ENCODE measurements around the gene CLEC10A. TPM values are rescaled to one million over a fixed set of nuclear protein-coding genes. Genes with fewer than 3 reads are reported as not detected.
A peak's percentile ranks its signal among the peaks of the same experiment; 100 is the strongest.

Gene CLEC10A
- total RNA-seq, 2 experiments from 2014 or later = not detected

GRCh38 chr17:7035591-7036368, 44.3 kb downstream of the CLEC10A start, which contains the start of gene SLC16A13:
SLC16A13 (plus strand) TSS chr17:7036015; CDS start chr17:7036383, 368 bp downstream.
- DNase-seq = peak; percentile 99
- Mint-ChIP-seq H3K27ac (peak within 1 kb of the TSS; percentile 95), H3K9me3 (no peaks in the 10 kb centered on the region), H3K4me3 (peak within 1 kb of the TSS; percentile 87), H3K27me3 (no peaks in the 10 kb centered on the region), H3K36me3 (ENCODE audit: low read depth) (peaks cover 10% of the 10 kb centered on the region), H3K4me1 (peaks cover 60% of the 10 kb centered on the region)
- ChIA-PET CTCF (interaction anchor here (0.5 to 1.7 kb wide), 11 partner anchors 10 to 618 kb away, joined by 3 to 15 read pairs (median 4); partner anchors contain the start of gene BCL6B), POLR2A (interaction anchor here (1.2 kb wide), 1 partner anchor 14 kb away, joined by 5 read pairs; no protein-coding TSS in a partner anchor)

- peak overlapping the region; percentile 95 for H3K27ac Mint-ChIP-seq
- CTCF ChIA-PET = interaction anchor here (0.5 to 1.7 kb wide), 9 partner anchors 10 to 492 kb away, joined by 3 to 15 read pairs (median 4); partner anchors contain the start of gene BCL6B
- H3K4me1 Mint-ChIP-seq = peaks cover 68% of the 10 kb centered on the region
- no peaks in the 10 kb centered on the region for H3K27me3 Mint-ChIP-seq
- H3K9me3 Mint-ChIP-seq = no peaks in the 10 kb centered on the region
- peak overlapping the region; percentile 87 for H3K4me3 Mint-ChIP-seq
- H3K36me3 Mint-ChIP-seq (ENCODE audit: low read depth) = peaks cover 12% of the 10 kb centered on the region
- POLR2A ChIA-PET = interaction anchor here (1.2 kb wide), 1 partner anchor 14 kb away, joined by 5 read pairs; no protein-coding TSS in a partner anchor
- DNase-seq = peak; percentile 59
Measured at GRCh38 chr17:7034955-7035590, 45.0 kb downstream of the CLEC10A start.

- DNase-seq = peak; percentile 67
- H3K27me3 Mint-ChIP-seq = no peaks in the 10 kb centered on the region
- H3K36me3 Mint-ChIP-seq (ENCODE audit: low read depth) = peaks cover 11% of the 10 kb centered on the region
- POLR2A ChIA-PET = no interaction called here
- CTCF ChIA-PET = interaction anchor here (1.8 to 2.1 kb wide), 2 partner anchors 8 to 14 kb away, joined by 5 to 15 read pairs; no protein-coding TSS in a partner anchor
- H3K4me1 Mint-ChIP-seq = peaks cover 59% of the 10 kb centered on the region
- peak overlapping the region; percentile 92 for H3K27ac Mint-ChIP-seq
- peak overlapping the region; percentile 58 for H3K4me3 Mint-ChIP-seq
- peaks cover 8% of the 10 kb centered on the region for H3K9me3 Mint-ChIP-seq
Measured at GRCh38 chr17:7029659-7030058, 50.4 kb downstream of the CLEC10A start.

- H3K4me3 Mint-ChIP-seq = no peak overlapping the region
- CTCF ChIA-PET = interaction anchor here (1.8 kb wide), 1 partner anchor 14 kb away, joined by 5 read pairs; no protein-coding TSS in a partner anchor
- peaks cover 55% of the 10 kb centered on the region for H3K4me1 Mint-ChIP-seq
- H3K36me3 Mint-ChIP-seq (ENCODE audit: low read depth) = peaks cover 11% of the 10 kb centered on the region
- H3K9me3 Mint-ChIP-seq = peaks cover 8% of the 10 kb centered on the region
- POLR2A ChIA-PET = no interaction called here
- H3K27me3 Mint-ChIP-seq = no peaks in the 10 kb centered on the region
- peak overlapping the region; percentile 92 for H3K27ac Mint-ChIP-seq
- DNase-seq = no peak
Measured at GRCh38 chr17:7029096-7029495, 51.0 kb downstream of the CLEC10A start.

GRCh38 chr17:7027335-7027734, 52.7 kb downstream of the CLEC10A start:
- no peak for DNase-seq
- Mint-ChIP-seq H3K36me3 (ENCODE audit: low read depth) (peaks cover 8% of the 10 kb centered on the region), H3K27me3 (peaks cover 4% of the 10 kb centered on the region), H3K4me3 (no peak overlapping the region), H3K27ac (no peak overlapping the region), H3K9me3 (peaks cover 8% of the 10 kb centered on the region), H3K4me1 (peaks cover 60% of the 10 kb centered on the region)
- POLR2A ChIA-PET = no interaction called here
- CTCF ChIA-PET = no interaction called here

- DNase-seq = no peak
- Mint-ChIP-seq H3K4me3 (no peak overlapping the region), H3K4me1 (peaks cover 59% of the 10 kb centered on the region), H3K9me3 (peaks cover 8% of the 10 kb centered on the region), H3K27ac (no peak overlapping the region), H3K36me3 (ENCODE audit: low read depth) (peaks cover 8% of the 10 kb centered on the region), H3K27me3 (peaks cover 4% of the 10 kb centered on the region)
- ChIA-PET POLR2A (no interaction called here), CTCF (interaction anchor here (1.9 to 2.5 kb wide), 2 partner anchors 9 to 19 kb away, joined by 5 to 7 read pairs; partner anchors contain the start of gene SLC16A13)
Measured at GRCh38 chr17:7026471-7027115, 53.5 kb downstream of the CLEC10A start.

GRCh38 chr17:7025245-7025644, 54.8 kb downstream of the CLEC10A start:
- POLR2A ChIA-PET = no interaction called here
- Mint-ChIP-seq H3K4me1 (peaks cover 60% of the 10 kb centered on the region), H3K4me3 (no peak overlapping the region), H3K27me3 (peaks cover 4% of the 10 kb centered on the region), H3K27ac (no peak overlapping the region), H3K9me3 (peaks cover 8% of the 10 kb centered on the region), H3K36me3 (ENCODE audit: low read depth) (peaks cover 7% of the 10 kb centered on the region)
- CTCF ChIA-PET = interaction anchor here (0.9 to 2.5 kb wide), 5 partner anchors 9 to 21 kb away, joined by 3 to 7 read pairs (median 5); partner anchors contain the start of gene SLC16A13
- no peak for DNase-seq

Other genes with a start within 250 kb of the CLEC10A start
- gene TEKT1, start 248.5 kb downstream of the CLEC10A start, total RNA-seq = not detected
- not detected for gene ALOX12, start 84.2 kb downstream of the CLEC10A start, total RNA-seq
- 100 to 1,000 TPM; 134 to 170 TPM for gene RNASEK, start 67.6 kb downstream of the CLEC10A start, total RNA-seq
- under 1 TPM; 0.40 TPM for gene BCL6B, start 57.2 kb downstream of the CLEC10A start, total RNA-seq
- gene SLC16A13, start 44.2 kb downstream of the CLEC10A start, total RNA-seq = 10 to 100 TPM; 18.0 to 19.1 TPM
- not detected for gene SLC16A11, start 36.2 kb downstream of the CLEC10A start, total RNA-seq
- not detected for gene ASGR2, start 34.6 kb upstream of the CLEC10A start, total RNA-seq
- under 1 TPM; 0.29 to 0.62 TPM for gene ASGR1, start 99.1 kb upstream of the CLEC10A start, total RNA-seq
- 1 to 10 TPM; 9.4 to 9.5 TPM for gene DLG4, start 139.6 kb upstream of the CLEC10A start, total RNA-seq
- 100 to 1,000 TPM; 338 to 370 TPM for gene ACADVL, start 139.7 kb upstream of the CLEC10A start, total RNA-seq
- gene DVL2, start 154.3 kb upstream of the CLEC10A start, total RNA-seq = 10 to 100 TPM; 53.2 TPM
- gene PHF23, start 159.2 kb upstream of the CLEC10A start, total RNA-seq = 10 to 100 TPM; 55.9 to 59.2 TPM
- gene GABARAP, start 162.2 kb upstream of the CLEC10A start, total RNA-seq = 100 to 1,000 TPM; 256 to 279 TPM
- 100 to 1,000 TPM; 168 to 183 TPM for gene CTDNEP1, start 171.5 kb upstream of the CLEC10A start, total RNA-seq
- gene ELP5, start 172.0 kb upstream of the CLEC10A start, total RNA-seq = 10 to 100 TPM; 41.7 to 42.4 TPM
- under 1 TPM in 1 of 2 experiments, not detected in 1; 0.29 TPM for gene CLDN7, start 182.2 kb upstream of the CLEC10A start, total RNA-seq
- not detected for gene SLC2A4, start 201.5 kb upstream of the CLEC10A start, total RNA-seq
- gene YBX2, start 214.4 kb upstream of the CLEC10A start, total RNA-seq = under 1 TPM; 0.55 to 0.83 TPM
- 100 to 1,000 TPM; 470 to 502 TPM for gene EIF5A, start 227.4 kb upstream of the CLEC10A start, total RNA-seq
- gene GPS2, start 235.1 kb upstream of the CLEC10A start, total RNA-seq = 100 to 1,000 TPM in 1 of 2 experiments, 10 to 100 TPM in 1; 85.9 to 105 TPM
- 10 to 100 TPM; 34.7 to 38.1 TPM for gene NEURL4, start 249.1 kb upstream of the CLEC10A start, total RNA-seq